ENCODE measurements around the gene DPP10.

DPP10 gene

DNA sequence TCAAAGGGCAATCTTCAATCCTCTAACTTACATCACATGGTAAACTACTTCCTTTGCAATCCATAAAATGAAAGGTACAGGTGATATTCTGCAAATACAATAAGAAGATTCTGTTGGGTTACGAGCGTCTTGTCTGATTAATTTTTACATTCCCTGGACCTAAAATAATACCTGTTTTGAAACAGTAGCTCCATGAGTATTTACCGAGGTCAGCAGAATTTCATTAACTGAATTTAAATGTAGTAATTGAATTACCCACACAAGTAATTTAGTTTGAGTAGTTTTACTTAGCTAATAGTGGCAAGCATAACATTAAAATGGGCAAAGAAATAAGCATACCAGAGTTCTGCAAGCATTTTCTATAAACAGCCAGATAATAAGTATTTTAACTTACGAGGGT is 652.0 kb downstream of the DPP10 start:
- DNase-seq (ENCODE audit: low spot score) = no peak
- TF ChIP-seq, protein P1, sequence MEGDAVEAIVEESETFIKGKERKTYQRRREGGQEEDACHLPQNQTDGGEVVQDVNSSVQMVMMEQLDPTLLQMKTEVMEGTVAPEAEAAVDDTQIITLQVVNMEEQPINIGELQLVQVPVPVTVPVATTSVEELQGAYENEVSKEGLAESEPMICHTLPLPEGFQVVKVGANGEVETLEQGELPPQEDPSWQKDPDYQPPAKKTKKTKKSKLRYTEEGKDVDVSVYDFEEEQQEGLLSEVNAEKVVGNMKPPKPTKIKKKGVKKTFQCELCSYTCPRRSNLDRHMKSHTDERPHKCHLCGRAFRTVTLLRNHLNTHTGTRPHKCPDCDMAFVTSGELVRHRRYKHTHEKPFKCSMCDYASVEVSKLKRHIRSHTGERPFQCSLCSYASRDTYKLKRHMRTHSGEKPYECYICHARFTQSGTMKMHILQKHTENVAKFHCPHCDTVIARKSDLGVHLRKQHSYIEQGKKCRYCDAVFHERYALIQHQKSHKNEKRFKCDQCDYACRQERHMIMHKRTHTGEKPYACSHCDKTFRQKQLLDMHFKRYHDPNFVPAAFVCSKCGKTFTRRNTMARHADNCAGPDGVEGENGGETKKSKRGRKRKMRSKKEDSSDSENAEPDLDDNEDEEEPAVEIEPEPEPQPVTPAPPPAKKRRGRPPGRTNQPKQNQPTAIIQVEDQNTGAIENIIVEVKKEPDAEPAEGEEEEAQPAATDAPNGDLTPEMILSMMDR (IDR thresholded peaks at IDR 0.05; ENCODE audit: borderline replicate concordance, control extremely low read depth, extremely low read depth, insufficient read depth, missing control alignments) = no peak
- in situ Hi-C loops (cut with MboI; ENCODE audit: low sequenced_read_pairs, unreplicated experiment) = no loop called here

DNA sequence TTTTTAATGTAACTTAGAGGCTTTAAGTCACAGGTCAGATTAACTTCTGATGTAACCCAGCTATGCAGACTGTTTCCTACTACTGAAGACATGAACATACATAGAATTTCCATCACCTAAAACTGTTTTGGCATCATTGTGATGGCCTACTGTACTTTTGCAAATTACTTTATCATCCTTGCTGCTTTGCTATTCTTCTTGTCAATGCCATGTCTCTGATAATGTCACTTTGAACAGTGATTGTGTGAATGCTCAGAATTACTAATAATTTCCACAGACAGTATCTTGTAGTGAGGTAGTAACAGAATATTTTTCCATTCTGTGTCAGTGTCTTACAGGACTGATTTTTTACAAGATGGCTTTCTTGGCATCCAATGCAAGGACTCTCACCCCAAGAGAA is 663.5 kb downstream of the DPP10 start:
- in situ Hi-C loops (cut with MboI; ENCODE audit: low sequenced_read_pairs, unreplicated experiment) = no loop called here
- no peak for DNase-seq (ENCODE audit: low spot score)

DNA sequence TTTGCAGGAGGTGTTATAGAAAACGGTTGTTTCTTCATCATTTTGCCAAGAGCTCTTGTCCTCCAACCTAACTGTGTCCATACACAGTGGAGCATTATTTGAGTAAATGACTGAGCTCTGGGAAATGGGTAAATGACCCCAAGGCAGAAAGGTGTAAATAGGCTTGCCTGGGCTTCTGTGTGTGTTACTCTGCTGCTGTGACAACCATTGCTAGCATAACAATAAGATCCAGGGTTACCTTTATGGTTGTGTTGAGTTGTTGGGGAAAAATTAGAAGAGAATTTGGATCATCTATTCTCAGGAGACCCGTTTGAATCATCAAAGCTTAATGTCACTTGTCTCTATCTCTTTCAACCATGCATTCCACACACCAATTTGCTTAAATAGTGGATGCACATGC is 672.7 kb downstream of the DPP10 start:
- no peak for DNase-seq (ENCODE audit: low spot score)
- in situ Hi-C loops (cut with MboI; ENCODE audit: low sequenced_read_pairs, unreplicated experiment) = no loop called here
- TF ChIP-seq, protein P1 (IDR thresholded peaks at IDR 0.05; ENCODE audit: borderline replicate concordance, control extremely low read depth, extremely low read depth, insufficient read depth, missing control alignments) = no peak

More for the DNA sequence above, 663.5 kb downstream of the DPP10 start:
- TF ChIP-seq, protein P1 (IDR thresholded peaks at IDR 0.05; ENCODE audit: borderline replicate concordance, control extremely low read depth, extremely low read depth, insufficient read depth, missing control alignments) = no peak

DNA sequence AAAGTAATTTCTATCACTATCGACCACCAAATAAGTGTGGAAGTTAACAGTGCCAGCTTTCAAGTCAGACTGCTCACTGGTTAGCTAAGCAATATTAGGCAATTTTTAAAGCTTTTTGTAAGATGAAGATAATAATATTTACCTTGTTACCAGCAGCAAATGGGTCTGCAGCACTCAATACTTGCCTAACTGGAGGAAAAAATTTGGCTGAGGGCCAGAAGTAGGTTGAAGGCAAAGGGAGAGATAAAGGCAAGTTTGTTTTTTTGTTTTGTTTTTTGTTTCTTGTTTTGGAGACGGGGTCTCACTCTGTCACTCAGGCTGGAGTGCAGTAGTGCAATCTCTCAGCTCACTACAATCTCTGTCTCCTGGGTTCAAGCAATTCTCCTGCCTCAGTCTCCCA is 675.9 kb downstream of the DPP10 start:
- TF ChIP-seq, protein P1 (IDR thresholded peaks at IDR 0.05; ENCODE audit: borderline replicate concordance, control extremely low read depth, extremely low read depth, insufficient read depth, missing control alignments) = no peak
- in situ Hi-C loops (cut with MboI; ENCODE audit: low sequenced_read_pairs, unreplicated experiment) = no loop called here
- DNase-seq (ENCODE audit: low spot score) = no peak

DNA sequence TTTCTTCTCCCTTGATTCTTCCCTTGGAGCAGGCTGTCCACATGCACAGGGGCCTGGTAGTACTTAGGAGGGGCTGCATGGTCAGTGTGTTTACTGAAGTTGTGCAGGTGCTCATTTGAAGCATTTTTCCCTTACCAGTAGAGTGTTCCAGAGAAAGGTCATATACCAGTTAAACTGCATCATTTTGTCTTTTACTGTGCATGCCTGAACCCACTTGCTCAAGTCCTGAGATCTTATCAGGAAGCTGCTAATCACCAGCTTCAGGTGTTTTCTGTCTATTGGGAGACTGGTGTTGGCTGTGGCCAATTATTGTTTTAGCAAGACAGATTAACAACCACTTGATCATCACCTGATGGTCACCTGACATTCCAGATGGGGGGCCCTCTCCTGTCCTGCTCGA is 676.6 kb downstream of the DPP10 start:
- DNase-seq (ENCODE audit: low spot score) = no peak
- in situ Hi-C loops (cut with MboI; ENCODE audit: low sequenced_read_pairs, unreplicated experiment) = no loop called here
- TF ChIP-seq, protein P1 (IDR thresholded peaks at IDR 0.05; ENCODE audit: borderline replicate concordance, control extremely low read depth, extremely low read depth, insufficient read depth, missing control alignments) = no peak

DNA sequence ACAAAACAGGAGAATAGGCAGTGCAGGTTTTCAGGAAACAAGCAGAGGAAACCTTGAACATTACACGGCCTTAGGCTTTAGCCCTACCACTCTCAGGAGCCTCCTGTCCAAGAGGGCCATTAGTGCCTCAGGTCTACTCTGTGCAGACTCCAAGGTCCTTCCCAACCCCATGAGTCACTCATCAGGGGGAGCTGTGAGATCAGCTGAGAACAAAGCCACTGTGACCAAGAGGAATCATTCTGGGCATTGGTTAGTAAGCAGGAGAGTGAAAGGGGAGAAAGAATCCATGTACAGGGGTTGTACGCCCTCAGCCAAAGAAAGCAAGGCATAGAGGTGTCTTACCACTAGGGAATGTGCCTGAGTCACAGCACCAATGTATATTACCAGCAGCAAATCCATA is 680.3 kb downstream of the DPP10 start:
- DNase-seq (ENCODE audit: low spot score) = no peak
- in situ Hi-C loops (cut with MboI; ENCODE audit: low sequenced_read_pairs, unreplicated experiment) = no loop called here
- TF ChIP-seq, protein P1 (IDR thresholded peaks at IDR 0.05; ENCODE audit: borderline replicate concordance, control extremely low read depth, extremely low read depth, insufficient read depth, missing control alignments) = no peak

DNA sequence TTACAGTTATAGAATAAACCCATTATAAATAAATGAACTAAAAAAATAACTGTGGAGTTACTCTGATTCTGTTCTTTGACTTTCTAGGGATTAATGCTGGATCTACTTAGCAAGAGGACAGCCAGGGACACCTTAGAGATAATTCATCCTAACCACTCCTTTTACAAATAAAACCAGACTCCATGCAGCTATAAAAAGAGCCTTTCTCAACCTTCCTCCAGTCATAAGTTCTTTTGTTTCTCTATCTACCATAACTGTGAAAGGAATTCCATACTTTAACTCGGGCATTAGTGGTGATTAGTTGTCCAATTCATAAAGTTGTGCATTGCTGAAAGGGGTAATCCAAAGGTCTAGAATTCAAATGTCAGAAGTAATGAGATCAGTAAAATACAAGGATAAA is 682.4 kb downstream of the DPP10 start:
- no peak for DNase-seq (ENCODE audit: low spot score)
- in situ Hi-C loops (cut with MboI; ENCODE audit: low sequenced_read_pairs, unreplicated experiment) = no loop called here
- TF ChIP-seq, protein P1 (IDR thresholded peaks at IDR 0.05; ENCODE audit: borderline replicate concordance, control extremely low read depth, extremely low read depth, insufficient read depth, missing control alignments) = no peak
